ENCODE data around the gene TMEM120A. TPM values are rescaled to one million over a fixed set of nuclear protein-coding genes. Genes with fewer than 3 reads are reported as not detected.

Gene TMEM120A
- total RNA-seq, 1 donor from 2014 or later, result 44.0 TPM

DNA sequence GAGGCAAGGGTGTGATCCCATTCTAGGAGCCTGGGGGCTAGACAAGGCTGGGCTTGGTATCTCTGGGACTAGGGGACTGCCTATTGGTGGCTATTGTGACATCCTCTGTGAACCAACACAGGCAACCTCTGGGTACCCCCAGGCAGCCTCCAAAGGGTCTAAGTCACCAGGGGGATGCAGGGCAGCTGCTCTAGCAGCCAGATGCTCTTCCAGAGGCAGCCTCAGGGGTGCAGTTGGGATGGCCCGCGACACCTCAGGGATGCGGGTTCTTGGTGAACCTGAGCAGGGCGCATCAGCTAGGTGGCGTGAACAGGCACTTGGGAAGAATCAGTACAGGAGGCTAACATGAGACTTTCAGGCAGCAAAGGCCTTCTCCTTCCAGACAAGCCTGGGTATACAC, 1.6 kb upstream of the TMEM120A start:
- intact Hi-C loops (cut with micrococcal nuclease), result loop anchor here (1.0 kb wide), 1 partner anchor 318 kb away; no protein-coding TSS in a partner anchor

DNA sequence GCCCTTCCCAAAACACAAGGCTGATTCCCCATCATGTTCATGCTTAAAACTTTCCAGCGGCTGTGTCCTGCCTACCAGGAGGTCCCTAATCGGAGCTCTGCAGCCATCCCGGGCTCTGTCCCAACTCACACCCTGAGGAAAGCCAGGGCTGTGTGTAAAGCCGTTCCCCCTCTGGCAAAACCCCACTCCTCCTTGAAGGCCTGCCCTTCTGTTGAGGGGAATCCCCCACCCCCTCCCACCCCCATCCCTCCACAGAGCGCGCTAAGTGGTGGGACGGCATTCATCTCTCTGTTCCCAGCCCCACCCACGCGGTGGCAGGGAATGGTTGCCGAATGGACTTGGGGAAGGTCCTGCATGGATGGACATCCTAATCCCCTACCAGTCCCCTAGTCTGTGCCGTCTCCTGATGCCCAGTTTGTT, 667 bp upstream of the TMEM120A start:
- intact Hi-C loops (cut with micrococcal nuclease), result loop anchor here (1.0 kb wide), 1 partner anchor 319 kb away; no protein-coding TSS in a partner anchor

DNA sequence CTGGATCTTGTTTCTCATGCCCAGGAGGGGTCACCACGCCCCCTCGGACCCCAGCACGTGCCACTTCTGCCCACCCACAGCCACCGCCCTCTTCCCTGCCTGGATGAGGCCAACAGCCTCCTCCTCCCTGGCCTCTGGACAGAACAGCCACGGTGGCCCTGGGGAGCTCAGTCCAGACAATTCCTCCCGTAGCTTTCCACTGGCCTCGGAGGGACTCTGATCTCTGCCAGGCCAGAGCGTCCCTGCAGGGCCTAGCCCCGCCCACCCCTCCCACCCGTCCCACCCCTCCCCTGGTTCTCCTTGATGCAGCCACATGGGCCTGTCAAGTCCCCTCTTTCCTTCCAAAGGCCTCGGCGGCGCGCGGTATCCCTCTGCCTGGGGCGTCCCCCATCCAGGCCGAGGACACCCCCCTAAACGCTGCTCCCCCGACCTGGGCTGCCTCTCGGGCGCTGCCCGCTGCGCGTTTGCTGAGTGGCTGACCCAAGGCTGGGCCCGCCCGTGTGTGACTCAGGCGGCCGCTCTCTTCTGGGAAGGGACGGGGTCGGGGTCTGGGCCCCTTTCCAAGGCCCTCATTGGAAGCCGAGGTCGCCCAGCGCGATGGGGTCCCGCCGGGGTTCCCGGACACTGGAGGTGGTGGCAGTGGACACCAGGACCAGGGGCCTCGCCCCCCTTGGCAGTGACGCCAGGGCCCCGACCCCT, 557 bp downstream of the TMEM120A start:
- intact Hi-C loops (cut with micrococcal nuclease), result loop anchor here (1.0 to 5.0 kb wide), 8 partner anchors 15 to 324 kb away; partner anchors contain the start of genes HIP1, MDH2 and POR

DNA sequence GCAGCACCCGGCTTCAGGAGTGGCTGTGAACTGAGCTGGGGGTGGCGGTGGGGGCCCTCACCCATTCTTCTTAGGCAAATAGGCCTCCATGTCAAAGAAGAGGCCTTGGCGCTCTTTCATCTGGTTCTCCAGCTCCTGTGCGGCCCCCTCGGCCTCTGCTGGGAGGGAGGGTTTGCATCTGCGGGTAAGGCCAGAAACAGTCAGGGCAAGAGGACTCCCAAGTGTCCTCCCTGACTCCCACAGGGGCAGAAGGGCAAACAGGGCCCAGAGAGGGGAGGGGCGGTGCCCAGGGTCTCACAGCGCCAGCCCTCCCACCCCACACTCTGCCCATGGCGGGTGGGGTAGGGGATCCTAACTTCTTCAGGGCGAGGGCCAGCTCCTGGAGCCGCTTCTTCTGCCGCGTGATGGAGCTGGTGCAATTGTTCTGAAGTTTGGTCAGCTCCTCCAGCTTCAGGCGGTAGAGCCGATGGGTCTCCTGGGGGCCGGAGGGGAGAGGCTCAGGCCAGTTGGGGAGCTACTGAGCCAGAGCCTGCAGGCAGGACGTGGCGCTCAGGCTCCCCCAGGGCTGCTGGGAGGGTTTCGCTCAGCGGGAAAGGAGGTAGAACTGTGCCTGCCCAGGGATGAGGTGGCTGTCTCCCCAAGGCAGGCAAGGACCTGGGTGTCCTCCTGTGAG, 2.2 kb downstream of the TMEM120A start:
- intact Hi-C loops (cut with micrococcal nuclease), result loop anchor here (5.0 kb wide), 1 partner anchor 255 kb away; the partner anchor contains the start of gene HIP1

DNA sequence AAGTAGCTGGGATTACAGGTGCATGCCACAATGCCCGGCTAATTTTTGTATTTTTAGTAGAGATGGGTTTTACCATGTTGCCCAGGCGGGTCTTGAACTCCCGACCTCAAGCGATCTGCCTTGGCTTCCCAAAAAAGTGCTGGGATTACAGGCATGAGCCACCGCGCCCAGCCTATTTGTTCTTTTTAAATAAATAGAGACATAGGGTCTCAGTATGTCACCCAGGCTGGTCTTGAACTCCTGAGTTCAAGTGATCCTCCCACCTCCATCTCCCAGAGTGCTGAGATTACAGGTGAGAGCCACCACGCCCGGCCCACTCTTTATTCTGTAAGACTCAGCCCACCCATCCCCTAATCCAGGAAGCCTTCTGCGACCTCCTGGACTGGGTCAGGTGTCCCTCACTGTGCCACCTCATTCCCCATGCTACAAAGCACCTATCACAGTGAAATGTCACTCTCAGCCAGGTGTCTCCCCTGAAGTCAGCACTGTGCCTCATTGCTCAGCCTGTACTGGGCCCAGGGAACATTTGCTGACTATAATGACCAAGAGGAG, 2.8 kb downstream of the TMEM120A start:
- intact Hi-C loops (cut with micrococcal nuclease), result loop anchor here (5.0 kb wide), 1 partner anchor 254 kb away; the partner anchor contains the start of gene HIP1

DNA sequence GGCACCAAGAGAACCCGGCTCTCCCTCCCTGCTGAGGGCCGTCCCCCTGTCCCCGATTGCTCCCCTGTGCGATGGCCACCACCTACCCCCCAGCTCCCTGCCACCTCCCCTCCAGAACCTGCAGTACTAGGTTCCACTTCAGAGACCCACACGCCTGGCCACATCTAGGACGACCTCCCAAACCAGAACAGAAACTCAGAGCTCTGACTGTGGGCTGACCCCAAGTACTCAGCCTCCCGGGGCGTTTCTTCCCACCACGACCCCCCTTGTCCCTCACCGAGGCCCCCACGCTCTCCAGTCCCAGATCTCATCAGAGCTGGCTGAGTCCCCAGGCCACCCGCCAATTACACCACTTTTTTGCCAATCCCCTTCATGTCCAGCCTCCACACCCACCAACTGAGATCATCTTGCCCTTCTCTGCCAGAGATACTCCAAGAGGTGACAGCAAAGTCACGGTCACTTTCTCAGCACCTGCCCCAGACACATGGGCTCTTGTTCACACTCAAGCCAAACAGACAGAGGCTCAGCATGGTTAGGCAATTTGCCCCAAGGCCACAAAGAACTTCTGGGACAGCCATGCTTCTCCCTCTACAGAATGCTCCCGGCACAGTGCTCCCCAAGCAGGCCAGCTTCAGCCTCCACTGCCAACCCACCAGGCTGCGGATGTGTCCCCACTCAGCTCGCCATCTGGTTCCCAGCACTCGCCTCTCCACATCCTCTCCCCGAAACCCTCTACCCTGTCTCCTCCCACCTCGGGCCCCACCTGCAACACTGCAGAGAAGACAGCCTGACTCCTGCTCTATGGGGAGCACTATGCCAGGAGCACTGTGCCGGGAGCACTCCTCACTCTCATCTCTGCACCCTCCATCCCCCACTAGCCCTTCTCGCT, 4.7 kb downstream of the TMEM120A start:
- intact Hi-C loops (cut with micrococcal nuclease), result loop anchor here (5.0 kb wide), 1 partner anchor 252 kb away; the partner anchor contains the start of gene HIP1

DNA sequence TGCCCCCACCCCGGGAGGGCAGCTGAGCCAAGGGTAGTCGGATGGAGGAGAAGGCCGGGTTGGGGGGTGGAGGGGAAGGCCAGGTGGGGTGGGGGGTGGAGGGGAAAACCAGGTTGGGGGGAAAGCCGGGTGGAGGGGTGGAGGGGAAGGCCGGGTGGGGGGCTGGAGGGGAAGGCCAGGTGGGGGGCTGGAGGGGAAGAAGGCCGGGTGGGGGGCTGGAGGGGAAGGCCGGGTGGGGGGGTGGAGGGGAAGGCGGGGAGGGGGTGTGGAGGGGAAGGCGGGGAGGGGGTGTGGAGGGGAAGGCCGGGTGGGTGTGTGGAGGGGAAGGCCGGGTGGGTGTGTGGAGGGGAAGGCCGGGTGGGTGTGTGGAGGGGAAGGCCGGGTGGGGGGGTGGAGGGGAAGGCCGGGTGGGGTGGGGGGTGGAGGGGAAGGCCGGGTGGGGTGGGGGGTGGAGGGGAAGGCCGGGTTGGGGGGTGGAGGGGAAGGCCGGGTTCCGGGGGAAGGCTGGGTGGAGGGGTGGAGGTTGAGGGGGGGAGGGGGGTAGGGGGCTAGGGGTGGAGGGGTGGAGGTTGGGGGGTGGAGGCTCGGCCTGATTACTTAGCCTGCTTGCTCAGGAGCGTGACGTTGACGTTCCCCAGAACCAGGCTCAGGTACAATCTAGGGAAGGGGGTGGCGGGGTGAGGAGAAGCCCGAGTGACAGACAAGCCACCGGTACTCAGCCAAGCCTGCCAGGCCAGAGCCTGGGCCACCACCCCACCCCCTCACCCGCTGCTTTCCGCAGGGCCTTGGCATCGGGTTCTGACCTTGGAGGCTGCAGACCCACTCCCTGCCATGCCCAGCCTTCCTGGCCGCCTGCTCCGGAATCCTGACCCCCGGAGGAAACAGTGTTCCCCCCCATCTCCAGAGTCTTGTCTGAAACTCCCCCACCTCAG, 5.6 kb downstream of the TMEM120A start:
- intact Hi-C loops (cut with micrococcal nuclease), result no loop called here

DNA sequence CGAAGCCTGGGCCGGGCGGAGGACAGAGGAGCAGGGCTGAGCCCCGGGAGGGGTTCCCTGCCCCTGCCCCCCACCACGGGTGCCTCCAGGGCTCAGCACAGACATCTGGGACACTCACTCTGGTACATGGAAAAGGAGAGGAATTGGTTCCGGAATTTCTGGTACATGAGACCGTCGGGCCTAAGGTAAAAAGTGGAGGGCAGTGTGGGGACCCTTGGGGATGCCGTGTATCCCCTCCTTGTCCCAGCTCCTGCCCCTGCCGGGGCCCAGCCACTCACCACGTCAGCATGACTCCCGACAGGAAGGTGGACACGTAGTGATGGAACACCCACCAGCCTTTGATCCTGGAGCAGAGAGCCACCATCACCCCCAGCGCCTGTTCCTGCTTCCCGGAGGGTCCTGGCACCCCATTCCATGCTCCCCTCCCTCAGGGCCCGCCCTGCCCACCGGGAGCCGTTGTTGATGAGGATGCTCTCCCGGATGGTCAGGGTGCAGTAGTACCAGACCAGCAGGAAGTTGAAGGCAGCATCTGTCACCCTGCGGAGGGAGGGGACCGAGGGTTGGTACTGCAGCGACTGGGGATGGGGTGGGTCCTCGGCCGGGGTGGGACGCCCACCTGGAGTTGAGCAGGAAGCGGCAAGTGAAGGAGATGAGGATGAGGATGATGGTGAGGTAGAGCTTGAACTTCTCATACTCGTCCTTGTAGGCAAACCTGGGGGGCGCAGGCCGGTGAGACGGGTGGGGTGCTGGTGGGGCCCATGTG, 6.4 kb downstream of the TMEM120A start:
- intact Hi-C loops (cut with micrococcal nuclease), result no loop called here

DNA sequence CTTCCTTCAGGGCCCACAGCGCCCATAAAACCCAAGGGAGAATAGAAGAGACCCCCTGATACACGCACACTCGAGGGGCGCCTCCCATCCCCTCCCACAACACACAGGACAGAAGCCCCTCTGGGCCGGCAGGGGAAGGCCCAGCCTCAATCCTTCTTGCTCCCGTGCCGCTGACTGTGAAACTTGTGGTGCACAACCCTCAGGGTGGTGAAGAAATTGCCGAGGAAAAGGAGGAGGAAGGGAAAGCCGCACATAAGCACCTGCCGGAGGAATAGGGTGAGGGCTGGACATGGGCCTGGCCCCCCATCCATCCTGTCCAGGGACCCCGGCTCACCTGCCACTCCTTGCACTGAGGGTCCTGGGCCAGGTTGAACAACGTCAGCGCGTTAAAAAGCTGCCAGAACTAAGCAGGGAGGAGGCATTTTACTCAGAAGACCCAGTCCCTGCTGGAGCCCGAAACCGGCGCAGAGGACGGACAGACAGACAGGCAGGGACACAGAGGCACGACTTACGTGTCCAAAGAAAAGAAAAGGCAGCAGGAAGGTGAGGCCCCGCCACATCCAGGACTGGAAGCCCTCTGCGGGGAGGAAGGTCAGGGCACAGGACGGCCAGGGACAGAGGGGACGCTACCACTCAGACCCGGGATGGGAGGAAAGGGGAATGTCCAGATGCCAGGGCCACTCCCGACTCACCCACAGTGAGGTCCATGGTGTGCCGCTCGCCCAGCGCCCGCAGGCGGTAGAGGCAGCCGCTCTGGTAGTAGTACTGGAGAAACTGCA, 7.2 kb downstream of the TMEM120A start:
- intact Hi-C loops (cut with micrococcal nuclease), result no loop called here

DNA sequence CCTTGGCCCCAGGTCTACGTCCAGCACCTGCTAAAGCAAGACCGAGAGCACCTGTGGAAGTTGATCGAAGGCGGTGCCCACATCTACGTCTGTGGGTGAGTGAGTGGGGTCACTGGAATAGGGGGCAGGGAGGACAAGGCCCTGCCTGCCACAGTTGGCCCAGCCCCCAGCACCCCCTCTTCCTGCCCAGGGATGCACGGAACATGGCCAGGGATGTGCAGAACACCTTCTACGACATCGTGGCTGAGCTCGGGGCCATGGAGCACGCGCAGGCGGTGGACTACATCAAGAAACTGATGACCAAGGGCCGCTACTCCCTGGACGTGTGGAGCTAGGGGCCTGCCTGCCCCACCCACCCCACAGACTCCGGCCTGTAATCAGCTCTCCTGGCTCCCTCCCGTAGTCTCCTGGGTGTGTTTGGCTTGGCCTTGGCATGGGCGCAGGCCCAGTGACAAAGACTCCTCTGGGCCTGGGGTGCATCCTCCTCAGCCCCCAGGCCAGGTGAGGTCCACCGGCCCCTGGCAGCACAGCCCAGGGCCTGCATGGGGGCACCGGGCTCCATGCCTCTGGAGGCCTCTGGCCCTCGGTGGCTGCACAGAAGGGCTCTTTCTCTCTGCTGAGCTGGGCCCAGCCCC, 8.1 kb downstream of the TMEM120A start:
- intact Hi-C loops (cut with micrococcal nuclease), result no loop called here

DNA sequence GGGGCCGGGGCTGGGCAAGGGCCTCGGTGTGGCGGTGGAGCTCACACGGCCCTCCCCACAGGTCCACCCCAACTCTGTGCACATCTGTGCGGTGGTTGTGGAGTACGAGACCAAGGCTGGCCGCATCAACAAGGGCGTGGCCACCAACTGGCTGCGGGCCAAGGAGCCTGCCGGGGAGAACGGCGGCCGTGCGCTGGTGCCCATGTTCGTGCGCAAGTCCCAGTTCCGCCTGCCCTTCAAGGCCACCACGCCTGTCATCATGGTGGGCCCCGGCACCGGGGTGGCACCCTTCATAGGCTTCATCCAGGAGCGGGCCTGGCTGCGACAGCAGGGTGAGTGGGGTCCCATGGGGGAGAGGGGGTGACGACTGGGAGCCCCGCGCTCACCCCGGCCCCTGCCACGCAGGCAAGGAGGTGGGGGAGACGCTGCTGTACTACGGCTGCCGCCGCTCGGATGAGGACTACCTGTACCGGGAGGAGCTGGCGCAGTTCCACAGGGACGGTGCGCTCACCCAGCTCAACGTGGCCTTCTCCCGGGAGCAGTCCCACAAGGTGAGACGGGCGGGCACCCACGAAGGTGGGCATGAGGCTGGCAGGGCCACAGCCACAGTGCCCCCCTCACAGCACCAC, 8.8 kb downstream of the TMEM120A start:
- intact Hi-C loops (cut with micrococcal nuclease), result no loop called here

DNA sequence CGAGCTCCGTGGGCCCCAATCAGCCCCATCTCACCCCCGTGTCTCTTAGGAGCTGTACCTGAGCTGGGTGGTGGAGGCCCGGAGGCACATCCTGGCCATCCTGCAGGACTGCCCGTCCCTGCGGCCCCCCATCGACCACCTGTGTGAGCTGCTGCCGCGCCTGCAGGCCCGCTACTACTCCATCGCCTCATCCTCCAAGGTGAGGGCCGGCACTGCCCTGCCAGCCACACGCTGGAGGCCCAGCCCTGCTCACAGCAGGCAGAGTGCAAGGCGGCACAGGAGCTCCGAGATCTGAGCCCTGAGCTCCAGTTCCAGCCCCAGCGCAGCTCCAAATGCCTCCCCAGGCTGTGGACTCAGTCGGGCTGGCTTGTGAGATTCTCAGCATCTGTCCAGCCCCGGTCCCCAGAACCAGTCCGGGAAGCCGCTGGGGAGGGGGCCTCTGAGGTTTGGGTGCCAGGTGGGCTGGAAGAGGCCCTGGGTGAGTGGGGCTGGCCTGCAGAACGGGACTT, 9.3 kb downstream of the TMEM120A start:
- intact Hi-C loops (cut with micrococcal nuclease), result no loop called here

DNA sequence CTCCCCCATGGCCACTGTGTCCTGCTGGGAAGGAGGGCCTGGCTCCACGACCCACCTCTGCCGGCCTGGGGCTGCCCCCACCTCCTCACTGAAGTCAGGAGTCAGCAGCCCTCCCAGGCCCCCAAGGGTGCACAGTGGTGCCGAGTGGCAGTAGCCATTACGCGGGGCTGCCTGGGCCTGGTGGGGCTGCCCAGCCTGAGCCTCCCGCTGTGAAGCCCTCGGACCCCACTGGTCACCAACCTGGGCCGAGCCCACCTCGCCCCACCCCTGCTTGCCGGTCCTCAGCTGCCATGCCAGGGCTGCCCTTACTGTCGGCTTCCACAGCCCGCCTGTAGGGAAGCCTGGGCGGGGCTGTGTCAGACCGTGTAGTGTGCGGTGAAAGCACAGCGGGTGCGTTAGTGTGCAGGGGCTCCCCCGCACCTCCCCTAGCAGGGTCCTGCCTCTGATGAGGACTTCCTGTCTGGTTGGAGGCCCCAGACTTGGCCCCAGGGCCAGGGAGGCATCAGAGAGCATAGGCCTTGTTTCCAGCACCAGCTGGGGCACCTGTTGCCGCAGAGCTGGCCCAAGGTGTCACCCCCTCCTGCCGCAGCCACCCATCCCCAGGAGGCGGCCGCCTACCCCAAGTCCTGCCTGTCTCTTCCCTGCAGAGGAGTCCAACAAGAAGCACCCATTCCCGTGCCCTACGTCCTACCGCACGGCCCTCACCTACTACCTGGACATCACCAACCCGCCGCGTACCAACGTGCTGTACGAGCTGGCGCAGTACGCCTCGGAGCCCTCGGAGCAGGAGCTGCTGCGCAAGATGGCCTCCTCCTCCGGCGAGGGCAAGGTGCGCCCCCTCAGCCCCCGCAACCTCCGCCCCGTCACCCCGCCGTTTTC, 10.0 kb downstream of the TMEM120A start:
- intact Hi-C loops (cut with micrococcal nuclease), result no loop called here

DNA sequence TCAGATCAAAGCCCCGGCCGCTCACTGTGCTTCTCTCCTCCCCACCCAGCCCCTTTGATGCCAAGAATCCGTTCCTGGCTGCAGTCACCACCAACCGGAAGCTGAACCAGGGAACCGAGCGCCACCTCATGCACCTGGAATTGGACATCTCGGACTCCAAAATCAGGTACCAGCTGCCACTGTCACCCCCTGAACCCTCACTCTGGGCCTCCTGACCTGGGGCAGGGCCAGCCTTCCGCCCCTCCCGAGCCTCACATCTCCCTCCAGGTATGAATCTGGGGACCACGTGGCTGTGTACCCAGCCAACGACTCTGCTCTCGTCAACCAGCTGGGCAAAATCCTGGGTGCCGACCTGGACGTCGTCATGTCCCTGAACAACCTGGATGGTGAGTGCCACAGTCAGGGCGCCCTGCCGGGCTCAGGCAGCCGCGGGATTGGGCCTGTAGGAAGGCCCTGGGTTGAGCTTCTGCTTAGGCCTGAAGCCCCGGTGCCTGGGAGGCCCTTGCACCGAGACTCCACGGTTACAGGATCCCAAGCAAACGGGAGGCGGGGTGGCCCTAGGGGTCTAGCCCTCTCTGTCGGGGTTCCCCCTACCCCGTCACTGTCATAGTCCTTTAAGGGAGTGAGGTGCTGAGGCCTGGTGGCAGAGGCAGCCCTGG, 10.8 kb downstream of the TMEM120A start:
- intact Hi-C loops (cut with micrococcal nuclease), result no loop called here

DNA sequence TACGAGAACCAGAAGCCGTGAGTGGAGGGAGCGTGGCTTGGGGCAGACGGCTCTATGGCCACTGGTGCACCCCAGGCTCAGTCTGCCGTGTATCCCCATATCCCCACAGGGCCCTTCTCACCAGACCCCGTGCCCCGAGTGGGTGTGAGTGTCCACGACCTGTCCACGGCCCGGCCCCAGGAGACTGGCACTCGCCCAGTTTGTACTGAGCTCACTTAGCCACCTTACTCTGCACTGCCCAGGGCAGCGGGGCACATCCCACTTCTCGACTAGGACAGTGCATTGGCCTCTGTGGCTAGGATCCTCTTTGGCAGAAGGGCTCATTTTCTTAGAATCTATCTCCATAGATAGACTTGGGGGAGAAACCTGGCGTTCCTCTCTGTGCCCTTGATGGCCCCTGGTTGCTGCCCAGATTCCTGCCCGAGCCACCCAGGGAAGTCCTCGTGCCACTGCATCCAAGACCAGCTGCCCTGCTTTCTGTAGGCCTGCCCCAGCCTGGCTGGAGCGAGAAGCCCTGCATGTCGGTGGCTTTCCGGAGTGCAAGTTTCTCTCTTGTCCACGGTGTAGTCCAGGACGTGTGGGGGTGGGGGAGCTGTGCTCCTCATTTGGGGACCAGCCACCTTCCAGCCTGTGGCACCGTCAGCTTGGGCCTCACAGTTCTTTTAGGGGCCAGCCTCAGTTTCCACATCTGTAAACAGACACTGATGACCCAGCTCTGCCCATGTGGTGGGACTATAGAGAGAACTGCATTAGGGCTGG, 11.9 kb downstream of the TMEM120A start:
- intact Hi-C loops (cut with micrococcal nuclease), result no loop called here

Measured in T-helper 1 cell treated with Interleukin-12 subunit alpha and Interleukin-12 subunit beta and Interleukin-4 antibody, amounts not matched to agents 30 ng/mL and 1 ng/mL, for 36 hours (primary cell).